WTC11 (cell line): ENCODE data around the gene TMED10.

ENCODE experiments used
- ATF2 ChIP-seq: sonication (generic); formaldehyde crosslinking; IDR thresholded peaks from 2 replicates; pipeline ENCODE4 v1.8.1; 2022; ENCODE audit warnings: low read depth, missing genetic modification reagents, borderline replicate concordance
- CREB1 ChIP-seq: sonication (generic); formaldehyde crosslinking; IDR thresholded peaks from 2 replicates; pipeline ENCODE4 v1.8.0; 2023; ENCODE audit warnings: mild to moderate bottlenecking, missing genetic modification reagents
- CTCF ChIP-seq: fragments of 200-600 bp; IDR thresholded peaks from 2 replicates; pipeline ENCODE4 v1.8.0; 2022; ENCODE audit warnings: antibody characterized with exemption
- E2F4 ChIP-seq: sonication (generic); formaldehyde crosslinking; IDR thresholded peaks from 2 replicates; pipeline ENCODE4 v1.8.1; 2022; ENCODE audit warnings: low read depth, mild to moderate bottlenecking, moderate library complexity, missing genetic modification reagents, borderline replicate concordance
- ERG ChIP-seq: fragments of 250-450 bp; sonication (Bioruptor Pico); IDR thresholded peaks from 2 replicates; pipeline ENCODE4 v1.8.0; 2021; ENCODE audit warnings: mild to moderate bottlenecking
- ESRRA ChIP-seq: sonication (generic); formaldehyde crosslinking; IDR thresholded peaks from 2 replicates; pipeline ENCODE4 v1.8.1; 2022; ENCODE audit warnings: mild to moderate bottlenecking, missing genetic modification reagents, borderline replicate concordance
- JUN ChIP-seq: sonication (generic); formaldehyde crosslinking; IDR thresholded peaks from 2 replicates; pipeline ENCODE4 v1.8.0; 2023; ENCODE audit warnings: mild to moderate bottlenecking, missing genetic modification reagents
- MAX ChIP-seq: sonication (generic); formaldehyde crosslinking; IDR thresholded peaks from 2 replicates; pipeline ENCODE4 v1.8.0; 2022; ENCODE audit warnings: mild to moderate bottlenecking, missing genetic modification reagents
- NFYB ChIP-seq: sonication (generic); formaldehyde crosslinking; conservative IDR thresholded peaks from 2 replicates; pipeline ENCODE4 v1.8.0; 2022; ENCODE audit warnings: low read depth, missing genetic modification reagents
- SP1 ChIP-seq: sonication (generic); formaldehyde crosslinking; conservative IDR thresholded peaks from 2 replicates; pipeline ENCODE4 v1.8.1; 2022; ENCODE audit warnings: missing genetic modification reagents
- ZNF232 ChIP-seq: sonication (generic); formaldehyde crosslinking; IDR thresholded peaks from 2 replicates; pipeline ENCODE4 v1.8.0; 2022; ENCODE audit warnings: mild to moderate bottlenecking, missing genetic modification reagents
- ZNF281 ChIP-seq: sonication (generic); formaldehyde crosslinking; IDR thresholded peaks from 2 replicates; pipeline ENCODE4 v1.8.0; 2023; ENCODE audit warnings: mild to moderate bottlenecking, missing genetic modification reagents

- TF ChIP-seq JUN (CRISPR knock-in tag) (no peak), E2F4 (CRISPR knock-in tag) (no peak), ERG (no peak), ATF2 (CRISPR knock-in tag) (no peak), CTCF (no peak), NFYB (CRISPR knock-in tag) (no peak), ZNF281 (CRISPR knock-in tag) (no peak), SP1 (no peak), MAX (CRISPR knock-in tag) (no peak), CREB1 (no peak), ZNF232 (CRISPR knock-in tag) (no peak), ESRRA (CRISPR knock-in tag) (no peak)
These were observed 19.7 kb upstream of the TMED10 start for GRCh38 chr14:75196064-75196463.
